ENCODE data around the gene GNG10.
A peak's percentile ranks its signal among the peaks of the same experiment; 100 is the strongest.
"Not testable (repeated sequence)": the region's sequence is repeated elsewhere in the genome, so short reads cannot be mapped to it uniquely, and the experiment has no call there.

GNG10 gene

DNA sequence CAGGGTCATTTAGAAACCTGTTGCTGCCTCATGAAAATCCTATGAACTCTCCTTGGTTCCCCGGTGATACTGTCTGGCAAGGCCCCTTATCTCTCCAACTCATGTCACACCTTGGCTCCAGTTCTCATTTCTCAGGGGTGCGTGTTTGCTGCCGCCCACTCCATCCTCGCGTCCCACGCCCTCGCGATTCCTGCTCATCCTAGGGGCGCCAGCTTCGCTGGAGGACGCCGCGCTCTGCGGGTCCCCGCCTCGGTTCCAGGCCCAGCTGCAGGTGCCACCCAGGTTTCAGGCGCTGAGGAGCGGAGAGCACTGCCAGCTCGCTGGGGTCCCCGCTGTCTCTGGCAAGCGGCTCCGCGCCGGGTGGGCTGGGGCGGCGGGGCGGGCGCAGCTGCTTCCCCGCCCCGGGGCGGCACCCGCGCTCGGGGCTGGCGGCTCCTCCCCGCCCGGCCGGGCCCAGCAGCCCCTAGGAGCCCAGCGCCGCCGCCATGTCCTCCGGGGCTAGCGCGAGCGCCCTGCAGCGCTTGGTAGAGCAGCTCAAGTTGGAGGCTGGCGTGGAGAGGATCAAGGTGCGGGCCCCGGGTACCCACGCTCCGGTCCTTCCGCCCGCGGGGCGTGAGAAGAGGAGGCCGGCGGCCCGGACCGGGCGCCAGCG lies at the start of gene GNG10:
GNG10 (plus strand) TSS at position 456 of the 652 bp plus-strand sequence; CDS start at position 486, 30 bp downstream.
- DNase-seq (ENCODE audit: low read depth in 1 of 2, low spot score in 1 of 2): peak; percentile 34 to 55

DNA sequence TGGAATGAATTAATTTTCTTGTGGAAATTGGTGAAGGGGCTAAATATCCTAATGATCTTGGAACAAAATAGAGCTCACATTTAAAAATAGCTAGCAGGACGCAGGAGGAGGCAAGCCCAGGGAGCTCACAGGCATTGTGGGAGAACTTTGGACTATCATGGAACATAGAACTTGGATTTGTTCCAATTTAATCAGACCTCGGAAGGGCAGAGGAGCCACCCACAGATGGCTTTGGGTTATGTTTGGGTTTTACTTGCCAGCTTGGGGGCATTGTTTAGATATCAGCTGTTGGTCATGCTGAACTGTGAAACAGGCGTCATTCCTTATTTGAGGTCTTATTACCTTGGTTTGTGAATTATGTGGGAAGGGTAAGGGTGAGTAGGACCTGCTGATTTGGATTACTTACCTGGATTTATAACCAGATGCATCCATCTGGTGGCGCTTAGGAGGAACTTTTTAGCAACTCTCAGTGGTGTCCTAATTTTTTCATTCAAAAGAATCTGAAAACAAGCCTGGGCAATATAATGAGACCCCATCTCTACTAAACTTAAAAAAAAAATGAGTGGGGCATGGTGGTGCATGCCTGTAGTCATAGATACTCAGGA lies 47.9 kb upstream of the GNG10 start:
- no peak for DNase-seq (ENCODE audit: low read depth in 1 of 2, low spot score in 1 of 2)

DNA sequence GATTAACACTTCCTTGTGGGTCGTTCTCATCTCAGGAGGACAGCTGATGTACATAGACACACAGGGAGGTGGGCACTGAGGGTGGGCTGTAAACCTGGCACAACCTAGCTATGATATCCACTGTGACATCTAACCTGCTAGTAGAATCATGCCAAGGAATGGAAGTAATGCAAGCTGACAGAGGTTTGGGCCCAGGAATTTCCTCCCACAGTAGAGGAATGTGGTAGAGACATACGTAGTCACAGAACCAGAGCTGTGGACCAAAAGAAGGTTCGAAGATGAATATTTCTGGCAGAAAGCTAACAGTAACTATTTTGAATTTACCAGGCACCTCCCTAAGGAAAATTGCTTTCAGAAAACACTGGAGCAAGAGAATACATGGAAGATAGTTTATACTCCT lies 45.5 kb upstream of the GNG10 start:
- DNase-seq (ENCODE audit: low read depth in 1 of 2, low spot score in 1 of 2): no peak

DNA sequence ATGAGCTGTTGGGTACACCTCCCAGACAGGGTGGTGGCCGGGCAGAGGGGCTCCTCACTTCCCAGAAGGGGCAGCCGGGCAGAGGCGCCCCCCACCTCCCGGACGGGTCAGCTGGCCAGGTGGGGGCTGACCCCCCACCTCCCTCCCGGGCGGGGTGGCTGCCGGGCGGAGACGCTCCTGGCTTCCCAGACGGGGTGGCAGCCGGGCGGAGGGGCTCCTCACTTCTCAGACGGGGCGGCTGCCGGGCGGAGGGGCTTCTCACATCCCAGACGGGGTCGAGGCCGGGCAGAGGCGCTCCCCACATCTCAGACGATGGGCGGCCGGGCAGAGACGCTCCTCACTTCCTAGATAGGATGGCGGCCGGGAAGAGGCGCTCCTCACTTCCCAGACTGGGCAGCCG lies 44.1 kb upstream of the GNG10 start:
- not testable (repeated sequence) for DNase-seq (ENCODE audit: low read depth in 1 of 2, low spot score in 1 of 2)

DNA sequence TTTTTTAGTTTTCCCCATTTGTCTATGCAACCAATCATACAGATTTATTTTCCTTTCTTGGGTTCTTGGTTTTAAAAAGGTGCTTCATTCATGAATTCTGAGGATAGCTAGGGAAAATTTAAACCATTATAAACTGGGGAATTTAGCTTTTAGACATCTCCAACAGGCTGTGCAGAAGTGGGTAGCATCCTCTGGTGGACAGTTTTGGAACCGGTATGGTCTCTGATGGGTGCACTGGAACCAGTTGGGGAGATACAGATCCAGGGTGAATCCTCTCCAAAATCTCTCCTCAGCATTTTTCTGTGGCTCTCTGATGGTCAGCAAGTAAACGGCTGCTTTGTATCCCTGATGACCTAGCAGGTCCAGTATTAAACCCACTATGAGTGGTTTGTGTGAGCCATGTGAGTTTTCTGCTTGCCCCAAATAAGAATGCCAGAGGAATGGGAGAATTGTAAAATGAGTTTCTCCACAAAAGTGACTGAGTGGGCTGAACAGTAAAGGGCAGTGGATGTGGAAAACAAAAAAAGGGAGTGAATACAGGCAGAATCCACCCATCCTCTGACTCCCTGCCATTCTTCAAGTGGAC lies 39.4 kb upstream of the GNG10 start:
- no peak for DNase-seq (ENCODE audit: low read depth in 1 of 2, low spot score in 1 of 2)

DNA sequence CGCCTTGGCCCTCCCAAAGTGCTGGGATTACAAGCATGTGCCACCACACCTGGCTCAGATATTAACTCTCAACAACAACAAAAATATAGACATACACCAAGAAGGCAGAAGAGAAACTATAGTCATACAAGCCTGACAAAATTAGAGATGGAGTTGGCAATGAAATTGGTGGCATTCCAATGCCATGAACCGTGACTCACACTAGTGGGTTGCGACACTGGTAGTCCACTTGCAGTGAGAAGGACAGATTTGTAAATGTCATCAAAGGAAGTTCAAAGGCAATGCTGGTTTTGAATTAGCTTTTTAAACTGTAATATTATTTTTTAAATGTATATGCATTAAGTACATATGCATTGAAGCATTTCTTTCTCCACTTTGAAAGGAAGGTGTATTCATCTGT lies 38.8 kb upstream of the GNG10 start:
- DNase-seq (ENCODE audit: low read depth in 1 of 2, low spot score in 1 of 2): no peak

DNA sequence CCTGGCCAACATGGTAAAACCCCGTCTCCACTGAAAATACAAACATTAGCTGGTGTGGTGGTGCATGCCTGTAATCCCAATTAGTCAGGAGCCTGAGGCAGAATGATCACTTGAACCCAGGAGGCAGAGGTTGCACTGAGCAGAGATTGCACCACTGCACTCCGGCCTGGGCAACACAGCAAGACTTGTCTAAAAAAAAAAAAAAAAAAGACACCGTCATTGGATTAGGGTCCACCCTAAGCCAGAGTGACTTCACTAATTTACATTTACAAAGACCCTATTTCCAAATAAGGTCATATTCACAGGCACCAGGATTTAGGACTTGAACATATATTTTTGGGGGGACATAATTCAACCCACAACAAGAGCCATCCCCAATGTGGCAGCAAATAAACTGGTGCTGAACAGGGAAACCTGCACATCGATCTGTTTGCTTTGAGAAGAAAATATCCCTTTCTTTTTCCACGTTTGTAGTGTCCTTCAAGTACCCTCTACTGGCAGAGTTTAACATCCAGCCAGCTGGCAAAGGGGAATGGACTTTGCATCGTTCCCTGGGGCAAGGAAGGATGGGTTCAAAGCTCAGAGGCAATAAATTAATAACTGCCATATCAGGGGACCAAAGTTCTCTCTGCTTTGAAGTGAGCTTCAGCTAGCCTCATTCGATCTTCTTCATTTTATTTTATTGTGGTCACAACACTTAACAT lies 34.0 kb upstream of the GNG10 start:
- no peak for DNase-seq (ENCODE audit: low read depth in 1 of 2, low spot score in 1 of 2)

DNA sequence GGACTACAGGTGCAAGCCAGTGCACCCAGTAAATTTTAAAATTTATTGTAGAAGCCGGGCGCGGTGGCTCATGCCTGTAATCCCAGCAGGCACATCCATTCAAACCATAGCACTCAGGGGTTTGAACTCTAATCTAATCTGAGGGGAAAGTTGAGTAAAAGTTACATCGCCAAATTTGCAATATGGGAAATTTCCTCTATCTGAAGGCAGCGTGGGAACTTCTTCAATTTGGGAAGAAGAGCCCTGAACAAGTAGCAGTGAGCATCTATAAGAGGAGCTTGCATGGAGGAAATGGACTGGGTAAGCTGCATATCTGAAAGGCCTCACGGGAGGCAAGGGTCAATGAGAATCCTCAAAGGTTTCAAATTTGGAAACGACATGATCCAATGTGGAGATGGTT lies 33.0 kb upstream of the GNG10 start:
- DNase-seq (ENCODE audit: low read depth in 1 of 2, low spot score in 1 of 2): no peak

DNA sequence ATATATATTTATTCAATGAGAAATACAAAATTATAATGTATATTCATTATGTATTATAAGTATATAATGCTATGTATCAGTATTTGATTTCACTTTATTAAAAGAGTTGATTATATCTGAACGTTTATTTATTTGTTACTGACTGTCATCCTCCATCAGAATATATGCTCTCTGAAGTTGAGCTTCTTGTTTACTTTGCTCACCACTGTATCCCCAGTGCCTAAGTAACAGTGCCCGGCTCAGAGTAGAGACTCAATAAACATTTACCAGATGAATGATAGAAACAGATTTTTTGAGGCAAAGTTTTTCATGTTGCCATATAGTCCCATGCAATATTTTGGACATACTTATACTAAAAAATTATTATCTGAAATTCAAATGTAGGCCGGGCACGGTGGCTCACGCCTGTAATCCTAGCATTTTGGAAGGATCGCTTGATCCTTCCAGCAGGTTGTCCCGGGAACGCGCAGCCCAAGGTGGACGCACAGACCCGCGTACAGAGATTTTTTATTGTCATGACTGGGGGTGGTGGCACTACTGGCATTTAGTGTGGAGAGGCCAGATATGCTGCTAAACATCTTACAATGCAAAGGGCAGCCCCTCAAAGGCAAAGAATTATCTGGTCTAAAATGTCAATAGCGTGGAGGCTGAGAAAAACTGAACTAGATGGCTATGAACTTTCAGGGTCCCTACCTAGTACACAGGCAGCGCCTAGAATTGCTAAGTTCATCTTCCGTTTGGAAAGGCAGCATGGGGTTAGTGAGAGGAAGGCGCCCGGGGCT lies 31.0 kb upstream of the GNG10 start:
- no peak for DNase-seq (ENCODE audit: low read depth in 1 of 2, low spot score in 1 of 2)

DNA sequence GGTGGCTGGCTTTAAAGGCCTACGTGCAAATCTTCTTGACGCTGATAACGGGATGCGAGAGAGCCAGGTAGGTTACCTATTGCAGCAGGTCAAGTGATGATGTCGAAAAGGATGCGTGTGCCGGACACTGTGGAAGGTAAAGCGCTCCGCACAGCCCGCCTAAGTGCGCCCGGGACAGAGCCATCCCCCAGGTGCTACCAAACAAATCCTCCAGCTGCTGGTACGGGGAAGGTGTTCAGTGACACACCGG lies 30.5 kb upstream of the GNG10 start:
- no peak for DNase-seq (ENCODE audit: low read depth in 1 of 2, low spot score in 1 of 2)

DNA sequence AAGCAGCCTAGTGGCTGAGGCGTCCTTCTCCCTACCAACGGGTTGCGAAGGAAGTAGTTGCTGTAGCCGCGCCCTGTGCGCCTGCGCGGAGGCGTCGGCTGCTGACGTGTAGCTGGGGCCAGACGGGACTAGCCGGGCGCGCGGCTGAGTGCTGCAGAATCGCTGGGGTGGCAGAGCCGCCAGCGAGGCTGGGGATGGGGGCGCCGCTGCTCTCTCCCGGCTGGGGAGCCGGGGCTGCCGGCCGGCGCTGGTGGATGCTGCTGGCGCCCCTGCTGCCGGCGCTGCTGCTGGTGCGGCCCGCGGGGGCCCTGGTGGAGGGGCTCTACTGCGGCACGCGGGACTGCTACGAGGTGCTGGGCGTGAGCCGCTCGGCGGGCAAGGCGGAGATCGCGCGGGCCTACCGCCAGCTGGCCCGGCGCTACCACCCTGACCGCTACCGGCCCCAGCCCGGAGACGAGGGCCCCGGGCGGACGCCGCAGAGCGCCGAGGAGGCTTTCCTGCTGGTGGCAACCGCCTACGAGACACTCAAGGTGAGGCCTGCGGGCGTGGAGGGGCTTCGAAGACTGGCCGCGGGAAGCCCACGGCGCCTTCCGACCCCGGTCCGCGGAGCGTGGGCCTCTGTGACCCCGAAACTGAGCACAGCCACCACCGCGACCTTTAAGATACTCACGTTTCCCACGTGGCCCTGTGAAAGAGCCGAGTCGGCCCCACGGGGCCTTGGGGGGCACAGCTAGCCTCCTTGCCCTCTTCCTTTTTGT lies 30.0 kb upstream of the GNG10 start, which contains the start of gene DNAJC25:
DNAJC25 (plus strand) TSS at position 121 of the 758 bp plus-strand sequence; CDS start at position 195, 74 bp downstream.
- peak; percentile 88 to 95 for DNase-seq (ENCODE audit: low read depth in 1 of 2, low spot score in 1 of 2)

DNA sequence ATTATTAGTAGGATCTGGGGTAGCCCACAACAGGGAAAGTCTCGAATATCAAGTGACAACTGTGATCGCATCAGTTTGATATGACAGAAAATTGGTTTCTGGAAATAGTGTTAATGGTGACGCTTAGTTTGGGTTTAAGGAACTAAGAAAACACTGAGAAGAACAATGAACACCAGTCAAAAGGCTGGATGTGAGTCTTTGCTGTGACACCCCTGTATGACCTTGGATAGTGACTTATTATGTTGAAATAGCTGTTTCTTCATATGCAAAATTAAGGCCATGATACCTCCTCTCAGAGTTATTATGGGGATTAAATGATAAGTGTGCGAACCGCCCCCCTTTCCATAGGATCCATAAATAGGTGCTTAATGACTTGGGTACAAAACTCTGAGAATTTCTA lies 29.3 kb upstream of the GNG10 start:
- DNase-seq (ENCODE audit: low read depth in 1 of 2, low spot score in 1 of 2): no peak

DNA sequence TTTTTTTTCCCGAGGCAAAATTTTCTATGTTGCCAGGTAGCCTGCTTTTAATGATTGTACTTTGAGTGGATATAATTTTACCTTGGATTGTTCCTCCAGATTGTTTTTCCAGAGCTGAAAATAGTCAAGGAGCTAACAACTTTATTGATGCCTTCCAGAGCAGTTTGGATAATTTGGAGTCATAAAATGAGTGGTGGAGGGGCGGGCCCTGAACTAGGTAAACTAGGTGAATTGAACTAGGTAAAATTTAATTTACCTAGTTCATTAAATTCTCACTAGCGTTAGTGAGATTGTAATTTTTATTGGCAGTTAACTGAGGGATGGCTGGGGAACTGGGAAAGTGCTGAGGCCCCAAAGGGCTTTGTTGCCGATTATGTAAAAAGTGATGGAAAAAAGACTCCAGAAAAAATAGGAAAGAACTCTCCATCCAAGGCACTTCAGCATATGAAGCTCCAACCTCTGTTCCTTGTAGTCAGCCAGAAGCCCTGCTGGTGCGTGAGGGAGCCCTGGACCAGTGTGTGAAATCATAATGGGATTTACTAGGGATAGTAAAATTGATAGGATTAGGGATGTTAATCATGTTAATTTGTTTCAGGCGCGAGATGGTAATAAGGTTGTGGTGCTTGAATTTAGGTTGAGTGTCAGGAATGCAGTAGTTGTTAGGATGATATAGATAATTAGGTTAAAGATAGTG lies 28.6 kb upstream of the GNG10 start:
- DNase-seq (ENCODE audit: low read depth in 1 of 2, low spot score in 1 of 2): no peak

DNA sequence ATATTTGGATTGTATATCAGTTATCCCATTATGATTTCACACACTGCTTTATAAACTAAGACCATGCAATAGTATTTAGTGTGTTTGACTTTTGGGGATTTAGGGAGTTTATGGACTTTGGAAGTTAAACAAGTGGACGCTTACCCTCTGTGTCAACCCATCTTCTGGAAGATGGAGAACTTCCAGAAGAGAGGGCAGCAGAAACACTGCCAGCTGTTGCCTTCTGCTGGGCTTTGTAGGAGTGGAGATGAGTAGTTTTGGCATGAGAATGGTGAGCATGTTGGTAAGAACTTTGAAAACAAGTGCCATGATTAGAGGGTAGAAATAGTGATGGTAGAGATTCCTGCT lies 28.0 kb upstream of the GNG10 start:
- DNase-seq (ENCODE audit: low read depth in 1 of 2, low spot score in 1 of 2): no peak

DNA sequence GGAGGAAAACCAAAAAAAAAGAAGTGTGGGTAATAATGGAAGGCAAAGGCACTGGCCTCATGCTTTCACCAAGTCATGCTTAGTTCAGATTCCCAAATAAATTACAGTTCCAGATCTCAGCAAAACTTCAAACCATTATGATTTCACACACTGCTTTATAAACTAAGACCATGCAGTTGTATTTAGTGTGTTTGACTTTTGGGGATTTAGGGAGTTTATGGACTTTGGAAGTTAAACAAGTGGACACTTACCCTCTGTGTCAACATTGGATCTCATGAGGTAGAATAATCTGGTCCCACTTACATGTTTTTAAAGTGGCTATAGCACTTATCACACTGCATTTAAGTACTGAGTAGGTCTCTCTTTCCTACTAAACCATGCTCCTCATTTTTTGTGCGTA lies 26.5 kb upstream of the GNG10 start:
- DNase-seq (ENCODE audit: low read depth in 1 of 2, low spot score in 1 of 2): no peak

DNA sequence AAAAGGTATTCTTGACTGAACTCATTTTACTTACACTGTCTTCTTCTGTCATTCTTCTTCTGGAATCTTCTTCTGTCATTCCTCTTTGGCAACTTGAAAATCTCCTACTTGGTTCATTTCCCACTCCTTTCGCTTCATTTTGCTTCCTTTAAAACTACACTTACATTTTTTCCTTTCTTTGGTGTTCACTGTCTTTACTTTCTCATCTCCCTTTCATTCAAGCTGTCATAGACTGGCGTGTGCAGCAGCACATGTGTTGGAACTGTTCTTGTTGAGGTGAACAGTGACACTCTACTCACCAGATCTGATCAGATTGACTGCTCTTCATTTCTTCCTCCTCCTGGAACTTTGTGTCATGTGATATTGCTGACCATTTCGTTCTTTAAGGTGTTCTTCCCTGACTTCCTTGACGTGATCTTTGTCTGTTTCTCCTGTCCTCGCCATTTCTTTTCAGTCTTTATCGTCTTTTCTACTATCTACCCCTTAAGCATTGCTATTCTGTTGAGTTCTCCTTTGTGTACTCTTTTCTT lies 23.9 kb upstream of the GNG10 start:
- DNase-seq (ENCODE audit: low read depth in 1 of 2, low spot score in 1 of 2): no peak

DNA sequence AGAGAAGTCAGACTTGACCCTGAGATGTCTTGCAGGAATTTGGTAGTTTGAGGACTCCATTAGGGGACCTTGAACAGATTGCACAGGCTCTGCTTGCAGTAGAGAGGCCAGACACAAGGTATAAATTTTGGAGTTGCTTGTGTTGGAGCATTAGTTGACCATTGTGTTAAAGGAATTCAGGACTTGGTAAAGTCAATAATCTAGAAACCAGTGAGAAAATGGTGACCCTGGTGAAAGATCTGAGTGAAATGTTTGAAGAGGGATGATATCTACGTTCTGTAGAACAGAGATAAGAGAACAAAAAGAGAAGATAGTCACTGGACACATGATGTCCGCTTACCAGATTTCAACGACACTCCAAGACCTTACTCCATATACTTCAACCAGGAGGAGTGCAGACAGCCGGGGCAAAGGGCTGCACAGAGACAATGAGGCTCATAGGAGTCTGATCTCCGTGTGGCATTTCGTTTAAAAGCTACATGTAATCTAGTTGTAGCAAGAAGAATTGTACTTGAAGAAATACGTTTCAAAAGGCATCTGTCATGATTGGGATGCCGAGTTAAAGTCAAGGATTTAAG lies 17.1 kb upstream of the GNG10 start:
- DNase-seq (ENCODE audit: low read depth in 1 of 2, low spot score in 1 of 2): no peak

DNA sequence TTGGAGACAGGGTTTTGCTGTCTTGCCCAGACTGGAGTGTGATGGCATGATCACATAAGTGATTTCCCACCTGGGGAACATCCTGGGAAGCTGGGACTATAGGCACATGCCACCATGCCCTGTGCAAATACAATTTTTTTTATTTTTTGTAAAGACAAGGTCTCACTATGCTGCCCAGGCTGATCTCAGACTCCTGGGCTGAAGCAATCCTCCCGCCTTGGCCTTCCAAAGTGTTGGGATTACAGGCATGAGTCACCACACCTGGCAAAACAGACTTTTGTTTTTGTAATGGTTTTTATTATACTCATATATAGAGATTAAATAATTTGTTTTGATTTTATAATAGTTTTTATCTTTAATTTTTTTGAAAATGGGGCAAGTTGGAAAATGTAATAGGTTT lies 15.6 kb upstream of the GNG10 start:
- no peak for DNase-seq (ENCODE audit: low read depth in 1 of 2, low spot score in 1 of 2)

DNA sequence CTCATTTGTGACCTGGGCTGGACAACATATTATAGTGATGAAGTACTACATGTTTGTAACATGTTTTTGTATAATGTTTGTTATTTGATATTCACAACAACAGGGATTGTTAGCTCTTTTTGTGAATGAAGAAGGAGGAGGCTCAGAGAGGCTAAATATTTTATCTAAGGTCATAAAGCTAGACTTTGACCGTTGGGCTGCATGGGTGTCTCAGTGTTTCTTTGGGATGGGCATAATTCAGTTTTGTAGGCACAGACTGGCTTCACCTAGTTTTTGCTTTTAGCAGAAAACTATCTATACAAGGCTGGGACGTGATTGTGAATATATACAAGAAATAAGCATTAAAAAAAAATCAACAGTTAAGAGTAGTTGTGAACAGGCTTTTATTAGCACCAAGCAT lies 15.0 kb upstream of the GNG10 start:
- no peak for DNase-seq (ENCODE audit: low read depth in 1 of 2, low spot score in 1 of 2)

DNA sequence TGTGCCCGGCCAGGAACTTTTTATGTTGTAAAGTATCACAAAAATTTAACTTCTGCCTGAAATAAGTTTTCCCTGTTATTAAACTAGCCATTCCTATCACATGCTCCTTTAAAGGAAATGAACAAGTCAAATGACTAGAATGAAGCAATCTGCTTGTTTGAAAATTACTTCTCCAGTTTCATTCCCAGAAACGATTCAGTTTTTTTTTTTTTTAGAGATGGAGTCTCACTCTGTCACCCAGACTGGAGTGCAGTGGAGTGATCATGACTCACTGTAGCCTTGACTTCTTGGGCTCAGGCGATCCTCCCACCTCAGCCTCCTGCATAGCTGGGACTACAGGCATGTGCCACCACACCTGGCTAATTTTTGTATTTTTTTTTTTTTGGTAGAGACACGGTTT lies 13.3 kb upstream of the GNG10 start:
- no peak for DNase-seq (ENCODE audit: low read depth in 1 of 2, low spot score in 1 of 2)

Data from activated T-helper 1 cell treated with anti-CD3 and anti-CD28 coated beads, Interleukin-2, amount 50 U/mL, for 16 hours (primary cell).